ENCODE results near the gene NRXN3. TPM values are rescaled to one million over a fixed set of nuclear protein-coding genes. Genes with fewer than 3 reads are reported as not detected.
A peak's percentile ranks its signal among the peaks of the same experiment; 100 is the strongest.

NRXN3 gene
- total RNA-seq, 3 donors from 2014 or later: 2.1 to 27.3 (median 2.6) TPM

- Histone ChIP-seq H3K4me3 (no peak overlapping the region), H3K4me1 (ENCODE audit: low read depth) (no peaks in the 10 kb centered on the region), H3K36me3 (ENCODE audit: low read depth) (no peaks in the 10 kb centered on the region), H3K9me3 (no peaks in the 10 kb centered on the region)
- TF ChIP-seq CTCF (IDR thresholded peaks at IDR 0.05): no peak
- ATAC-seq (no peak), DNase-seq (no peak)
- intact Hi-C loops (cut with DNase I, micrococcal nuclease): no loop called here
These were observed 1542.3 kb downstream of the NRXN3 start for GRCh38 chr14:79712302-79712950.

GRCh38 chr14:79721399-79722084 lies 1551.4 kb downstream of the NRXN3 start:
- no peaks in the 10 kb centered on the region for H3K36me3 ChIP-seq (ENCODE audit: low read depth)
- intact Hi-C loops (cut with DNase I, micrococcal nuclease): no loop called here
- H3K4me3 ChIP-seq: no peak overlapping the region
- no peaks in the 10 kb centered on the region for H3K4me1 ChIP-seq (ENCODE audit: low read depth)
- H3K9me3 ChIP-seq: no peaks in the 10 kb centered on the region
- DNase-seq (no peak), ATAC-seq (no peak)
- TF ChIP-seq CTCF (IDR thresholded peaks at IDR 0.05): no peak

- ATAC-seq (peak; percentile 65), DNase-seq (no peak)
- H3K36me3 ChIP-seq (ENCODE audit: low read depth): no peaks in the 10 kb centered on the region
- no peak for TF ChIP-seq CTCF (IDR thresholded peaks at IDR 0.05)
- no peak overlapping the region for H3K4me3 ChIP-seq
- H3K9me3 ChIP-seq: no peaks in the 10 kb centered on the region
- H3K4me1 ChIP-seq (ENCODE audit: low read depth): no peaks in the 10 kb centered on the region
- intact Hi-C loops (cut with DNase I, micrococcal nuclease): no loop called here
These were observed 1555.0 kb downstream of the NRXN3 start for GRCh38 chr14:79724934-79725717.

- TF ChIP-seq CTCF (IDR thresholded peaks at IDR 0.05): no peak
- Histone ChIP-seq H3K4me1 (ENCODE audit: low read depth) (no peaks in the 10 kb centered on the region), H3K36me3 (ENCODE audit: low read depth) (no peaks in the 10 kb centered on the region), H3K4me3 (no peak overlapping the region), H3K9me3 (no peaks in the 10 kb centered on the region)
- intact Hi-C loops (cut with DNase I, micrococcal nuclease): no loop called here
- ATAC-seq: no peak
- DNase-seq: no peak
These were observed 1557.7 kb downstream of the NRXN3 start for GRCh38 chr14:79727900-79728299.

- DNase-seq (no peak), ATAC-seq (no peak)
- H3K4me3 ChIP-seq: no peak overlapping the region
- H3K4me1 ChIP-seq (ENCODE audit: low read depth): no peaks in the 10 kb centered on the region
- no peaks in the 10 kb centered on the region for H3K9me3 ChIP-seq
- intact Hi-C loops (cut with DNase I, micrococcal nuclease): no loop called here
- no peaks in the 10 kb centered on the region for H3K36me3 ChIP-seq (ENCODE audit: low read depth)
- no peak for TF ChIP-seq CTCF (IDR thresholded peaks at IDR 0.05)
These were observed 1558.2 kb downstream of the NRXN3 start for GRCh38 chr14:79728331-79728730.
